ENCODE measurements around the gene KCNIP3.

Gene KCNIP3

GRCh38 chr2:95300450-95300849, 3.3 kb downstream of the KCNIP3 start:
- TF ChIP-seq CTCF (IDR thresholded peaks at IDR 0.05; ENCODE audit: insufficient read depth, low read depth, low read length, missing control alignments), result no peak
- DNase-seq (ENCODE audit: low read depth), result peak; percentile 23
- no peak overlapping the region for H3K4me3 ChIP-seq (ENCODE audit: low read length)

GRCh38 chr2:95301186-95301585, 4.0 kb downstream of the KCNIP3 start:
- no peak for TF ChIP-seq CTCF (IDR thresholded peaks at IDR 0.05; ENCODE audit: insufficient read depth, low read depth, low read length, missing control alignments)
- no peak for DNase-seq (ENCODE audit: low read depth)
- no peak overlapping the region for H3K4me3 ChIP-seq (ENCODE audit: low read length)

- no peak overlapping the region for H3K4me3 ChIP-seq (ENCODE audit: low read length)
- no peak for DNase-seq (ENCODE audit: low read depth)
- no peak for TF ChIP-seq CTCF (IDR thresholded peaks at IDR 0.05; ENCODE audit: insufficient read depth, low read depth, low read length, missing control alignments)
These were observed 4.9 kb downstream of the KCNIP3 start for GRCh38 chr2:95301876-95302641.

GRCh38 chr2:95303191-95303919, 6.2 kb downstream of the KCNIP3 start:
- H3K4me3 ChIP-seq (ENCODE audit: low read length), result no peak overlapping the region
- no peak for TF ChIP-seq CTCF (IDR thresholded peaks at IDR 0.05; ENCODE audit: insufficient read depth, low read depth, low read length, missing control alignments)
- no peak for DNase-seq (ENCODE audit: low read depth)

- no peak for TF ChIP-seq CTCF (IDR thresholded peaks at IDR 0.05; ENCODE audit: insufficient read depth, low read depth, low read length, missing control alignments)
- no peak overlapping the region for H3K4me3 ChIP-seq (ENCODE audit: low read length)
- peak; percentile 18 for DNase-seq (ENCODE audit: low read depth)
These were observed 8.4 kb downstream of the KCNIP3 start for GRCh38 chr2:95305380-95306061.

- TF ChIP-seq CTCF (IDR thresholded peaks at IDR 0.05; ENCODE audit: insufficient read depth, low read depth, low read length, missing control alignments), result no peak
- no peak for DNase-seq (ENCODE audit: low read depth)
- H3K4me3 ChIP-seq (ENCODE audit: low read length), result no peak overlapping the region
These were observed 9.3 kb downstream of the KCNIP3 start for GRCh38 chr2:95306336-95306895.

All from epithelial cell of esophagus (primary cell).